HFF-Myc (cell line): ENCODE data around the gene SERPING1.

Experiments
- DNase-seq: peaks from one replicate; pipeline ENCODE4 v3.0.0-alpha.2; 2011; ENCODE audit warnings: low read depth; ENCODE audit errors: extremely low read depth
- H3K4me3 ChIP-seq: replicated peaks from 2 replicates; pipeline ENCODE4 v1.5.1; 2011; ENCODE audit warnings: low read depth, mild to moderate bottlenecking, control low read depth, low read length
- TF ChIP-seq, protein P1 (sequence below): IDR thresholded peaks from 2 replicates; pipeline ENCODE4 v1.5.1; 2012; ENCODE audit warnings: mild to moderate bottlenecking, low read depth, low read length, control low read depth; ENCODE audit errors: missing control alignments

The SERPING1 gene

DNA sequence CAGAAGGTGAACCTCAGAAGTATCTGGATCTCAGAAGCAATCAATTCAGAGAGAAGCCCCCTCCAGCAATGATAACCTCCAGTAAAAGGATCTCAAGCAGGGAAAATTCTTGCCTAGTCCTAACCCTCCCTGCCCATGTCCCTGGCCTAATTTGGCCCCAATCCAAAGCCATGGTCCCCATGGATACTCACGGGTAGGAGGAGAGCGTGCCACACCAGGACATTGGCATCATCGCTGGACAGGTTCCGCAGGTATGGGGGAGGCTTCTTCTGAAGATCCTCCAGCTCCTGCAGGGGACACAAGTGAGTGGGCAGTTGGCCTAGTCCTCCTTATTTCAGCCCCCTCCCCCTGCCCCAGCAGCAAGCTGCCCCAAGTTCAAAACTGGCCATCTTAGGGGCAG, 37.3 kb upstream of the SERPING1 start:
- no peak for DNase-seq
- no peak overlapping the region for H3K4me3 ChIP-seq
- TF ChIP-seq, protein P1, sequence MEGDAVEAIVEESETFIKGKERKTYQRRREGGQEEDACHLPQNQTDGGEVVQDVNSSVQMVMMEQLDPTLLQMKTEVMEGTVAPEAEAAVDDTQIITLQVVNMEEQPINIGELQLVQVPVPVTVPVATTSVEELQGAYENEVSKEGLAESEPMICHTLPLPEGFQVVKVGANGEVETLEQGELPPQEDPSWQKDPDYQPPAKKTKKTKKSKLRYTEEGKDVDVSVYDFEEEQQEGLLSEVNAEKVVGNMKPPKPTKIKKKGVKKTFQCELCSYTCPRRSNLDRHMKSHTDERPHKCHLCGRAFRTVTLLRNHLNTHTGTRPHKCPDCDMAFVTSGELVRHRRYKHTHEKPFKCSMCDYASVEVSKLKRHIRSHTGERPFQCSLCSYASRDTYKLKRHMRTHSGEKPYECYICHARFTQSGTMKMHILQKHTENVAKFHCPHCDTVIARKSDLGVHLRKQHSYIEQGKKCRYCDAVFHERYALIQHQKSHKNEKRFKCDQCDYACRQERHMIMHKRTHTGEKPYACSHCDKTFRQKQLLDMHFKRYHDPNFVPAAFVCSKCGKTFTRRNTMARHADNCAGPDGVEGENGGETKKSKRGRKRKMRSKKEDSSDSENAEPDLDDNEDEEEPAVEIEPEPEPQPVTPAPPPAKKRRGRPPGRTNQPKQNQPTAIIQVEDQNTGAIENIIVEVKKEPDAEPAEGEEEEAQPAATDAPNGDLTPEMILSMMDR, result no peak

DNA sequence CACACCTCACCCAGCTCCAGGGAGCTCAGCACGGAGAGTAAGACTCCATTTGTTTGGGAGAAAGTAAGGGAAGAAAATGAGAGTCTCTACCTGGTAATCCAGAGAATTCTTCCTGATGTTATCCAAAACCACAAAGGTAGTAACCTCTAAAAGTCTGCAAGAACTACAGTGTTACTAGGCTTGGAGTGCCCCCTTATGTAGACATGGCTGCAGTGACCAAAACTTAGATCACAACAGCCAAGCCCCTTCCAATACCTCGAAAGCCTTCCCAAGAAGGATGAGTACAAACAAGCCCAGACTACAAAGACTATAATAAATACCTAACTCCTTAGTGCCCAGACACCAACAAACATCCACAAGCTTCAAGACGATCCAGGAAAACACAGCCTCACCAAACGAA, 34.9 kb upstream of the SERPING1 start:
- no peak overlapping the region for H3K4me3 ChIP-seq
- TF ChIP-seq, protein P1, result no peak
- DNase-seq, result no peak

DNA sequence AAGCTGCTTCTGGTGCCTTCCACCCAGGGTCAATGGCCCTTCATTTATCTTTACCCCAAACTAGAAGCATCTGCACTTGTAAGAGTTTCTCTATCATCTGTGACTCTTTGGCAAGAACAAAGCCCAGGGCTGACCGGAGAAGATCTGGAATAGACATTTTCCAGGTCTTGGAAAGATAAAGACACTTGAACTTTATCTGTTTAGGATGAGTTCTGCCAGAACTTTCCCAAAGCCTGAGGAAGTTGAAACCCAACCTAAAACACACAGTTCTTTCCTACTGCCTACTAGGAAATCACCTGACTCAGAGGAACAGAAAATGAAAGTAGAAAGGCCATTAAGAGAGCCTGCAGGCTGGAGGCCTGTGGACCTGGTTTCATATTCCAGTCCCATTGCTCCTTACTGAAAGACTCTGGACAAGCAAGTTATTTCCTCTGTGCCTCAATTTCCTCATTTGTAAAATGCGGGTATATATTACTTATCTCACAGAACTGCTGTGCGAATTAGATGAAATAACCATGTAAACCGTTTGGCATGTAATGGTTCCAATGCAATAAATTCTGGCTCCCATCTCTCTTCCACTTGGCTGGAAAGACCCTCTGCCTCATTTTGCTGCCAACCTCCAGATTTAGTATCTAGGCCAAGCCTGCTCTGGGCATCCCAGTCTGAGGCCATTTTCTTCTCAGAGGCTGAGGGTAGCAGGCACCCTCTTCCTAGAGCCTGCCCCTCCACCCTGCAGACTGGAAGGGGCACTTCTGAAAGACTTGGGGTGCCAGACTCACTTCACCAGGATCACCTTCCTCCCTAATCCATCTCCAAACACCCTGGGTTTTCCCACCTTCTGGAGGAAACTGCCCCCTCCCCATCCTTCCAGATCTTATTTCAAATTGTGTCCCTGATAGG, 31.2 kb upstream of the SERPING1 start:
- no peak for DNase-seq
- H3K4me3 ChIP-seq, result peak overlapping the region; percentile 69
- TF ChIP-seq, protein P1, result no peak

DNA sequence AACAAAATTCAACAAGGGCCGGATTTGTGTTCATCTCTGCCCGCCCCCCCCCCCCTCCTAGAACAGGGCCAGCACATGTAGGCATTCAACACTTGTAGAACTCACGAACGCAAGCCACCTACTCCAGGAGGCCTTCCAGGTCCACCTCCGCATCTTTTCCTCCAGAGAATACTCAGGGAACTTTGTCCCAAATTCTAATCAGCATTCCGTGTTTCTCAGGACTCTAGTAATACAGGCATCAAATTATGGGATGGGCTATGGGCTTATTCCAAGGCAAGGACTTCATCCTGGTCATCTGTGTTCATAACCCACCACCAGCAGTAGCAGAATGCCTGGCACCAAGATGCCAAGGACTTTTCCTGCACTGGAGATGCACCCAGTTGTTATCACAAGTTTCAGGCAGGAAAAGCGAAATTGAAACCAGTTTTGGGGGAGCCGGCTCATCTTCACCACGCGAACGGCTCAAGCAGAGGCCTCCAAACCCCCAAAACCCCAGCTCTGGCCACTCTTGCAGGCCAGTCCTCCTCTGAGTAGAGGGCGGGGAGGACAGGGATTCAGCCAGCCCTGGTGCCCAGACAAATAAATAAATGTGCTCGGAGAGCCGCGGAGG, 30.5 kb upstream of the SERPING1 start:
- DNase-seq, result no peak
- TF ChIP-seq, protein P1, result no peak
- peak overlapping the region; percentile 69 for H3K4me3 ChIP-seq

DNA sequence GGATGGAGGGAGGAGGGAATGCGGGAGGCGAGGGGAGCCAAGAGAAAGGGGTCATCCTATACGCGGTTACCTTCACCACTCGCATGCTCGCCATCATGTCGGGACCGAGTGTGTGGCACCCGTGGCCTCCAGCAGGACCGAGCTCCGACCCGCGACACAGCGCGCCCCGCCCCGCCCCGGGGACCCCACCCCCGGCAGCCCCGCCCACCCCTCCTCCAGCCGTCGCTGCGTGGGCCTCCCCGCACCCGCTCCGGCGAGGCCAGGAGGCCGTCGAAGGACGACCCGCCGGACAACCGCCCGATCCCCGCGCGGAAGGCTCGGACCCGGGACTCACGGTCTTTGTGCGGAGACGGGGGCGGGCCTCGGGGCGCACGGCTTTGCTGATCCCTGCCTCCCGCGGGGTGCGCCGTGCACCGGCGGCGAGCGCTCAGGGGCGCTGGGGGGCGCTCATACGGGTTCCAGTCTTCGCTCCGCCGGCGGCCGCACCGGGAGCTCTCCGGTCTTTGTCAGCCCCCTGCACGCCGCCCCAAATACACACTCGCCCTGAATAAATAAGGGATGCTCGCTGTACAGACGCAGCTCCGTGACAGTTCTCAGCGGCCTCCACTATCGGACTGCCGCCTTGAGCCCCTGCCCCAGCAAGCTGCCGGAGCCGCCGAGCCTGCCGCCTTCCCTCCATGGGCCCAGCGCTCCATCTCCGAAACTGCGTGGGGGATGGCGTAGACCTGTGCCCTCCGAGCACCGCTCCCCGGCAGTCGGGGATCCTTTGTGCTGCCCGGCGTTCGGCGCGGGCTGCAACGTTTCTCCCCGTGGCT, 29.8 kb upstream of the SERPING1 start, which contains the start of gene UBE2L6:
Gene UBE2L6 (minus strand): TSS at position 158 of the 815 bp plus-strand sequence. CDS start 61 bp downstream, at position 97.
- TF ChIP-seq, protein P1, result no peak
- DNase-seq, result no peak
- peak within 1 kb of the TSS; percentile 69 for H3K4me3 ChIP-seq

DNA sequence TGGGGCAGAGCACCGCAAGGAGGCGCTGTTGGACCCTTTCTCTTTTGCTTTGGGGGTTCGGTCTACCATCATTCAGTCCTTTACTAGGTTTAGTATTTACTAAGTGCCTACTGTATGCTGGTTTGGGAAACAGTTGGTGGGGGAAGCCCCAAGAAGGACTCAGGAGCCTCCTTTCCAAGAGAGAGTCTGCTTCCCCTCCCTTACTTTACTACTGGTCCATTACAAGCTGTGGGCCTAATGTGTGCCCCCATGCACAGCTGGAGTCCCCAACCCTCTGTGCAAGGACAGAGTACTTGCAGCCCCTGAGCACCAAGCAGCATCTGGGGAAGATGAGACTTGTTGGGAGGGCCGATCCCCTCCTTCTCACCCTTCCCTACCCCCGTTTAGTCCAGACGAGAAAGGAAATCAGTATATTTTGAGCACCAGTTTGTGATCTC, 29.1 kb upstream of the SERPING1 start:
- peak overlapping the region; percentile 69 for H3K4me3 ChIP-seq
- TF ChIP-seq, protein P1, result peak; percentile 94
- peak; percentile 63 for DNase-seq
